Body of pancreas (tissue), 4 donors: ENCODE results near the gene SARM1. TPM values are rescaled to one million over a fixed set of nuclear protein-coding genes. Genes with fewer than 3 reads are reported as not detected.
"Not testable (repeated sequence)": the region's sequence is repeated elsewhere in the genome, so short reads cannot be mapped to it uniquely, and the experiment has no call there.

Source experiments
- ATAC-seq: fragments of 150-250 bp; one replicate; pipeline ENCODE4 v1.9.1; 2016
- DNase-seq, 4 donors: peaks; one replicate each; pipeline ENCODE4 v3.0.0-alpha.2; 2019
- H3K27ac ChIP-seq, 4 donors: fragments of 200-600 bp; sonication (generic); 1 replicate in 3 of 4; 2 replicates in 1 of 4; pipeline versions ENCODE4 v1.5.1 to v1.6.1; 2016 to 2019; ENCODE audit warnings: mild to moderate bottlenecking in 1 of 4, mixed read lengths in 1 of 4, moderate library complexity in 1 of 4
- H3K27me3 ChIP-seq, 2 donors: fragments of 200-600 bp; sonication (generic); one replicate each; pipeline ENCODE4 v1.6.0; 2016; ENCODE audit warnings: mild to moderate bottlenecking in 1 of 2
- H3K36me3 ChIP-seq, 2 donors: fragments of 200-600 bp; sonication (generic); replicated peaks in 1 of 2; 2 replicates each; pipeline ENCODE4 v1.5.1; 2016; ENCODE audit warnings: low read depth in 2 of 2; ENCODE audit not compliant: insufficient read depth in 1 of 2
- H3K4me1 ChIP-seq: fragments of 200-600 bp; sonication (generic); one replicate; pipeline ENCODE4 v1.6.0; 2016
- H3K4me3 ChIP-seq, 2 donors: fragments of 200-600 bp; sonication (generic); 1 replicate in 1 of 2; 2 replicates in 1 of 2; pipeline ENCODE4 v1.5.1; 2016 to 2019
- H3K9me3 ChIP-seq, 3 donors: fragments of 200-600 bp; sonication (generic); 1 replicate in 2 of 3; 2 replicates in 1 of 3; pipeline ENCODE4 v1.5.1; 2016
- CTCF ChIP-seq, 7 experiments: fragments of 450-650 bp in 4 of 7; fragments of 200-600 bp in 3 of 7; sonication (generic) in 3 of 7; IDR thresholded peaks; one replicate each; pipeline ENCODE4 v1.5.1; 2016 to 2019; ENCODE audit warnings: antibody characterized with exemption in 7 of 7
- POLR2A ChIP-seq, 3 donors: fragments of 450-650 bp; IDR thresholded peaks; one replicate each; pipeline ENCODE4 v1.6.1; 2016; ENCODE audit warnings: antibody characterized with exemption in 3 of 3, mild to moderate bottlenecking in 2 of 3
- WGBS, 2 donors: methylation state at CpG; one replicate each; pipeline ENCODE4 v1.1.5; 2017; 5-methylcytosine and 5-hydroxymethylcytosine counted together
- intact Hi-C: fragments of 100-400 bp; cut with DNase I; formaldehyde crosslinking; loops from one replicate; pipeline ENCODE4 v1.15.1; 2023
- total RNA-seq, 2 donors: library from RNA; depleted of rRNA; stranded (reverse); fragments of >200 nt; gene quantifications; one replicate each; pipeline ENCODE4 v1.1.0, GENCODE V29; 2016

SARM1 gene
- total RNA-seq, 2 donors from 2014 or later, result 13.7 to 33.9 TPM

GRCh38 chr17:28335201-28335958, 36.1 kb upstream of the SARM1 start, which contains the start of the genes IFT20 and TNFAIP1:
IFT20 (minus strand) TSS chr17:28335472; CDS start chr17:28331985, 3,487 bp downstream.
TNFAIP1 (plus strand) TSS chr17:28335761; CDS start chr17:28339522, 3,761 bp downstream.
- peak; percentile 94 for ATAC-seq
- peak within 1 kb of the TSS; percentile 89 to 91 for H3K4me3 ChIP-seq
- H3K27me3 ChIP-seq, result no peaks in the 10 kb centered on the region
- H3K36me3 ChIP-seq, result peaks cover 0 to 3% of the 10 kb centered on the region in 2 donors
- WGBS, 2 donors, result 0% methylated on average over 8 to 59 of the region's 62 CpGs
- H3K9me3 ChIP-seq, result no peaks in the 10 kb centered on the region
- TF ChIP-seq POLR2A (IDR thresholded peaks at IDR 0.05) (peak; percentile 92 to 98 (median 97)), CTCF (IDR thresholded peaks at IDR 0.05) (no peak)
- peaks cover 64% of the 10 kb centered on the region for H3K4me1 ChIP-seq
- intact Hi-C loops, result no loop called here
- peak; percentile 98 to 100 (median 99) for DNase-seq
- H3K27ac ChIP-seq, result peak within 1 kb of the TSS; percentile 92 to 97 (median 96)

GRCh38 chr17:28335959-28336871, 35.3 kb upstream of the SARM1 start:
- Histone ChIP-seq H3K27me3 (no peaks in the 10 kb centered on the region), H3K4me3 (peak overlapping the region; percentile 60 to 91), H3K4me1 (peaks cover 62% of the 10 kb centered on the region), H3K36me3 (peaks cover 0 to 6% of the 10 kb centered on the region in 2 donors), H3K9me3 (no peaks in the 10 kb centered on the region), H3K27ac (peak overlapping the region; percentile 92 to 97 (median 96))
- TF ChIP-seq CTCF (IDR thresholded peaks at IDR 0.05) (no peak), POLR2A (IDR thresholded peaks at IDR 0.05) (peak in 2 of 3 donors; percentile 51 to 59)
- intact Hi-C loops, result no loop called here
- WGBS, 2 donors, result 2 to 3% methylated on average over 29 of the region's 29 CpGs
- peak; percentile 38 for ATAC-seq
- DNase-seq, result peak; percentile 67 to 89 (median 72)

GRCh38 chr17:28338056-28338768, 33.3 kb upstream of the SARM1 start:
- H3K4me3 ChIP-seq, result no peak overlapping the region
- no peak for TF ChIP-seq CTCF (IDR thresholded peaks at IDR 0.05)
- TF ChIP-seq POLR2A (IDR thresholded peaks at IDR 0.05), result no peak
- H3K9me3 ChIP-seq, result no peaks in the 10 kb centered on the region
- ATAC-seq (no peak), DNase-seq (no peak)
- H3K27me3 ChIP-seq, result no peaks in the 10 kb centered on the region
- 59 to 68% methylated on average over 5 of the region's 5 CpGs for WGBS, 2 donors
- peak overlapping the region in 2 of 4 donors; percentile 28 to 52 for H3K27ac ChIP-seq
- intact Hi-C loops, result no loop called here
- H3K36me3 ChIP-seq, result peaks cover 0 to 24% of the 10 kb centered on the region in 2 donors
- peaks cover 42% of the 10 kb centered on the region for H3K4me1 ChIP-seq

- Histone ChIP-seq H3K4me1 (peaks cover 36% of the 10 kb centered on the region), H3K36me3 (peaks cover 0 to 28% of the 10 kb centered on the region in 2 donors), H3K27ac (peak overlapping the region in 2 of 4 donors; percentile 28 to 52)
- DNase-seq, intact Hi-C loops, H3K27me3 ChIP-seq, H3K9me3 ChIP-seq, ATAC-seq, H3K4me3 ChIP-seq: not testable (repeated sequence)
- WGBS, 2 donors, result 88 to 95% methylated on average over 8 of the region's 8 CpGs
Observed at GRCh38 chr17:28338769-28339212, 32.7 kb upstream of the SARM1 start.
